ENCODE measurements around the gene OGDH.

OGDH gene

DNA sequence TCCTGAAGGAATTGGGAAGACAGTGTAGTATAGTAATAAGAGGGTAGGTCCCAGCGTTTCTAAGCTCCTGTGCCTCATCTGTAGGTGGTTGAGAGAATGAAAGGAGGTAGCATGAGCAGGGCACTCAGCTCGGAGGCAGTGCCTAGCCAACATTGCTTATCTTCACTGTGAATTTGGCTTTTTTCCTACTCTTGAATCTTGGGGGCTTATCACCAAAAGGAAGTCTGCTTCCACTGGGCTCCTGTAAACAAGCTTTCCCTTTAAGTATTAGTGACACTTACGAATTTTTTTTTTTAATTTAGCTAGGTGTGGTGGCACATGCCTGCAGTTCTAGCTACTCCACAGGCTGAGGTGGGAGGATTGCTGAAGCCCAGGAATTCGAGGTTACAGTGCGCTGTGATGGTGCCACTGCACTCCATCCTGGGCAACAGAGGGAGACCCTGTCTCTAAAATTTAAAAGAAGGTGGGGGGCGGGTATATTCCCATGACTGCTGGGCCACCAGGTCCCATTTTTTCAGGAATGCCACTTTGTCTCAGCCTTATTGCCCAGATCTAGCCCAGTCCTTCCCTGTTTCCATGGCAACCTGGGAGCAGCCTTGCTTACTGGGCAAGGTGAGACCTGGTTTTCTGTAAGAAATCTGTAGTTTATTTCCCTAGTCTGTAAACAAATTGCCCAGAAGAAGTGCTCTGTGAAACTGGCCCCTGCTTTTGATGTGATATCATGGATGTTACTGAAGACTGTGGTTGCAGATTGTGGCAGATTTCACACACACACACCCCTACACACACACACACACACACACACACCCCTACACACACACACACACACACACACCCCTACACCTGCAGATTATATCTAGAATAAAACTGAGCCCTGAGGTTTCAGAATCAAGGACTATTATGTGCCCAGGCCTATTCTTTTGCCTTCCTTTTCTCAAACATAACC lies 19.4 kb downstream of the OGDH start:
- no peak overlapping the region for H3K4me3 ChIP-seq (replicated peaks in 1 of 2; ENCODE audit: low read depth in 2 of 2, low read length in 2 of 2)
- no peak for DNase-seq (ENCODE audit: low read depth in 2 of 2)
- TF ChIP-seq, protein P1, sequence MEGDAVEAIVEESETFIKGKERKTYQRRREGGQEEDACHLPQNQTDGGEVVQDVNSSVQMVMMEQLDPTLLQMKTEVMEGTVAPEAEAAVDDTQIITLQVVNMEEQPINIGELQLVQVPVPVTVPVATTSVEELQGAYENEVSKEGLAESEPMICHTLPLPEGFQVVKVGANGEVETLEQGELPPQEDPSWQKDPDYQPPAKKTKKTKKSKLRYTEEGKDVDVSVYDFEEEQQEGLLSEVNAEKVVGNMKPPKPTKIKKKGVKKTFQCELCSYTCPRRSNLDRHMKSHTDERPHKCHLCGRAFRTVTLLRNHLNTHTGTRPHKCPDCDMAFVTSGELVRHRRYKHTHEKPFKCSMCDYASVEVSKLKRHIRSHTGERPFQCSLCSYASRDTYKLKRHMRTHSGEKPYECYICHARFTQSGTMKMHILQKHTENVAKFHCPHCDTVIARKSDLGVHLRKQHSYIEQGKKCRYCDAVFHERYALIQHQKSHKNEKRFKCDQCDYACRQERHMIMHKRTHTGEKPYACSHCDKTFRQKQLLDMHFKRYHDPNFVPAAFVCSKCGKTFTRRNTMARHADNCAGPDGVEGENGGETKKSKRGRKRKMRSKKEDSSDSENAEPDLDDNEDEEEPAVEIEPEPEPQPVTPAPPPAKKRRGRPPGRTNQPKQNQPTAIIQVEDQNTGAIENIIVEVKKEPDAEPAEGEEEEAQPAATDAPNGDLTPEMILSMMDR (IDR thresholded peaks at IDR 0.05; ENCODE audit: low read depth, low read length), result no peak

DNA sequence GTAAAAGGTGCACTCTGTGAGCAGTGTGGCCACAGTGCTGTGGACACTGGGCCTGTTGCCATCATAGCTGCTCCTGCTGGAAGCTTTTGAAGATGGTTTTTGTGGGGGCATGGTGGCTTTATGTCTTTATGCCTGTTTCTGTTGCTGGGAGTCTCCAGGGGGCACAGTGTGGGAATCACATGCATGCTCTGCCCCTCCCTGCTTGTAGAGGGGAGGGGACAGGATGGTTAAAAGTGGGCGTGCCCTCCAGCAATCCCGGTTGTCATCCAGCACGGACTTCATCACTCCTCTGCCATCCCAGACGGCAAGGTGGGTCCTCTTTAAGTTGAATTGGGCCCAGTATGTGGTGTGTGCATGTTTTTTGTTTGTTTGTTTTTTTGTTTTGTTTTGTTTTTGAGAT lies 20.2 kb downstream of the OGDH start:
- DNase-seq (ENCODE audit: low read depth in 2 of 2), result no peak
- TF ChIP-seq, protein P1 (IDR thresholded peaks at IDR 0.05; ENCODE audit: low read depth, low read length), result no peak
- H3K4me3 ChIP-seq (replicated peaks in 1 of 2; ENCODE audit: low read depth in 2 of 2, low read length in 2 of 2), result no peak overlapping the region

DNA sequence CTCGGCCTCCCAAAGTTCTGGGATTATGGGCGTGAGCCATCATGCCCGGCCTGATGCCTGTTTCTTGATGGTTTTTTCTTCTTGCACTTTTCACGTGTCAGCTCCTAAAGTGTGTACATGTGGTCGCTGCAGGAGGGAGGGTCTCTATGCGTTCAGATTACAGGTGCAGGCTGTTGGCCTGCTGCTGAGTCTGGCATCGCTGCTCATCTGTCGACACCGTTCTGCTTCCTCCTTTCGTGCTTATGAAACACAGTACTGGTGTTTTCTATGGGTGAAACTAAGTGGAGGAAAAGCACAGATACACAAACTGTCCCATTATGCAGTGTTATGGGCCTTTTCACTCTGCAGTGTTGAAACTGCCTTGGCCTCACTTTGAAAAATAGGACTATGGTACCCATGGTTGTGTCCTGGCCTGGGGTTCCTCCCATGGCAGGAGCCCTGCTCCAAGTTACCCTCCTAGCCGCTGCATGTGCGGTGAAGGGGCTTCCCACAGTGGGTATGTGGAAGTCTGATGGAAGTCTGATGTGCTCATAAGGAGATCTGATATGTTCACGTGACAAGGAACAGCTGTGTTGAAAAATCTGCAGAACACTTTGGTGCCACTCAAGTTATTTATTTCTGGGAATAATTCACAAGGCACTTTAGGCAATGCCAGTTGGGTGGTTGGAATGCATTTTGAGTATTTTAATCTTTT lies 23.5 kb downstream of the OGDH start:
- DNase-seq (ENCODE audit: low read depth in 2 of 2), result no peak
- no peak overlapping the region for H3K4me3 ChIP-seq (replicated peaks in 1 of 2; ENCODE audit: low read depth in 2 of 2, low read length in 2 of 2)

DNA sequence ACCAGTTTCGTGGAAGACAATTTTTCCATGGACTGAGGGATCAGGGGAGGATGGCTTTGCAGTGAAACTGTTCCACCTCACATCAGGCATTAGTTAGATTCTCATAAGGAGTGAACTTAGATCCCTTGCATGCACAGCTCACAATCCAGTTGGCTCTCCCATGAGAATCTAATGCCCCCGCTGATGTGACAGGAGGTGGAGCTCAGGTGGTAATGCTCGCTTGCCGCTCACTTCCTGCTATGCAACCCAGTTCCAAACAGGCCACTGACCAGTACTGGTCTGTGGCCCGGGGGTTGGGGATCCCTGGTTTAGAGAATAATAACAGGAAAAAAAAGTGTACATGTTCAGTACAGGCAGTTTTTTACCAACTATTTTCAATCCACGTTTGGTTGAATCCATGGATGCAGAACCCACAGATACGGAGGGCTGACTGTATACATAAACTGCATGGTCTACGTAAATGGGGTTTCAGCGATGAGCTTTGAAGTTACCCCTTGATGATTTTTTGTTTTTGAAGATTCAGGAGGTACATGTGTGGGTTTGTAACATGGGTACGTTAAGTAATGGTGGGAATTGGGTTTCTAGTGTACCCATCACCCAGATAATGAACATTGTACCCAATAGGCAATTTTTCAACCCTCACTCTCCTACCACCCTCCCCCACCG lies 24.5 kb downstream of the OGDH start:
- H3K4me3 ChIP-seq (replicated peaks in 1 of 2; ENCODE audit: low read depth in 2 of 2, low read length in 2 of 2), result no peak overlapping the region
- TF ChIP-seq, protein P1 (IDR thresholded peaks at IDR 0.05; ENCODE audit: low read depth, low read length), result no peak
- DNase-seq (ENCODE audit: low read depth in 2 of 2), result no peak

More for the DNA sequence above, 23.5 kb downstream of the OGDH start:
- TF ChIP-seq, protein P1 (IDR thresholded peaks at IDR 0.05; ENCODE audit: low read depth, low read length), result no peak

DNA sequence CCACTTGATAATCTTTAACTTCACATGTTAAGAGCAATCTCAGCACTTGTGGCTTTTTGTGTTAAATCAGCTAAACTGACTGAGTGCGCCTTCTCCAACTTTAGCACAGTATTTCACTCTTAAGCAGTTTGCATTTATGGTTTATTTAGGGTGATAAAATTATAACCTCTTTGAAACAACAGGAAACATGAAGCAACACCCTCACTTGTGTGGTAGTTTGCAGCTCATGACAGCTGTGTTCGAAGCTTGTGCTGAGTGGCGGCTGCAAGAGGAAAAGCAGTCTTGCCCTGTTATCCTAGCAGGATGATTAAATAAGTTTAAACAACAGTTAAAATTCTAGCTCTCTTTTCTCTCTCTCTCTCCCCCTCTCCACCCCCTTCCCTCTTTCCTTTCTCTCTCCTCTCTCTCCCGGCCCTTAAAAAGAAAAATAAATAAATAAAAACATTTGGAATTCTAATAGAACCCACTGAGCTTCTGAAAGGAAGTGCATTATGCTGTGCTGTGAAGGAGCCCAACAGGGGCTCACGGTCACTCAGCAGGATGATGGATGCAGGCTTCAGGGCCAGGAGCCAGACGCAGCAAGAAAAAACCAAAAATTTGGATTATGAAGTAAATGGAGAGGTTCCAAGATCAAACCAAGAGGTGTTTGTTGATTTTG lies 25.2 kb downstream of the OGDH start:
- TF ChIP-seq, protein P1 (IDR thresholded peaks at IDR 0.05; ENCODE audit: low read depth, low read length), result no peak
- H3K4me3 ChIP-seq (replicated peaks in 1 of 2; ENCODE audit: low read depth in 2 of 2, low read length in 2 of 2), result no peak overlapping the region
- peak in 1 of 2 donors; percentile 75 for DNase-seq (ENCODE audit: low read depth in 2 of 2)

DNA sequence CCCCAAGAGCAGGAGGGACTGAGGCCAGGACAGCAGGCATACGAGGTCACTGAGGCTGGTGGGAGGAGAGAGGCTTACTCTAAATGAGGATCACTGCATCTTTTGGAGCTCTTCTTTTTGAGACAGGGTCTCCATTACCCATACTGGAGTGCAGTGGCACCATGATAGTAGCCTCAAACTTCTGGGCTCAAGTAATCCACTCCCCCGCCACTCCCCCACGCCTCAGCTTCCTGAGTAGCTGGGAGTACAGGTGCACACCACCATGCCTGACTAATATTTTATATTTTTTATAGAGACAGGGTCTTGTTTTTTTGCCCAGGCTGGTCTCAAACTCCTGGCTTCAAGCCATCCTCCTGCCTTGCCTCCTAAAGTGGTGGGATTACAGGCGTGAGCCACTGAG lies 25.8 kb downstream of the OGDH start:
- TF ChIP-seq, protein P1 (IDR thresholded peaks at IDR 0.05; ENCODE audit: low read depth, low read length), result no peak
- no peak overlapping the region for H3K4me3 ChIP-seq (replicated peaks in 1 of 2; ENCODE audit: low read depth in 2 of 2, low read length in 2 of 2)
- no peak for DNase-seq (ENCODE audit: low read depth in 2 of 2)
